CD4-positive, alpha-beta T cell treated with Interleukin-6 for 4 hours (primary cell): ENCODE results near the gene LELP1.
"Not testable (repeated sequence)": the region's sequence is repeated elsewhere in the genome, so short reads cannot be mapped to it uniquely, and the experiment has no call there.

Experiments used
- DNase-seq: peaks from one replicate; pipeline ENCODE4 v3.0.0-alpha.2; 2020; ENCODE audit warnings: mixed read lengths

Gene LELP1

DNA sequence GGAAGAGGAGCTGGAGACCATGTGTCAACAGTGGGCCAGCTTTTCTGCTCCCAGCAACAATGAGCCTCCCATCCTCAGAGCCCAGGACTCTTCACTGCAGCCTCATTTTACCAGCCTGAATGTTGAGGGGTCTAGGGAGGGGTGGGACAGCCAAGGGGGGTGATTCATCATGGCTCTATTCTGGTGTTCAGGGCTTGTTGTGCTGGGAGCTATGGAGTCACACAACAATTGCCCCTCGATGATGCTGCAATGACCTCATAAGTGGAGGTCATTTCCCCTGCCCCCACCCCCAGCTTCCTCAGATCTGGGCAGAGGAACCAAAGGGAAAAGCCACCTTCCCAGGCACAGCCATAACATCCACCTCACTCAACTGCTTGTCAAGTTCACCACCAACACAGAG, at the start of gene LELP1:
TSS of gene LELP1 (plus strand) at position 301 of the 400 bp plus-strand sequence. CDS start 1,278 bp downstream, outside the sequence.
- DNase-seq = no peak

- DNase-seq = no peak
Observed at GRCh38 chr1:153155541-153155940, 47.7 kb upstream of the LELP1 start.

- no peak for DNase-seq
Observed at GRCh38 chr1:153168686-153169085, 34.5 kb upstream of the LELP1 start.

GRCh38 chr1:153174624-153175023, 28.6 kb upstream of the LELP1 start:
- no peak for DNase-seq

- no peak for DNase-seq
Observed at GRCh38 chr1:153178922-153179321, 24.3 kb upstream of the LELP1 start.

DNA sequence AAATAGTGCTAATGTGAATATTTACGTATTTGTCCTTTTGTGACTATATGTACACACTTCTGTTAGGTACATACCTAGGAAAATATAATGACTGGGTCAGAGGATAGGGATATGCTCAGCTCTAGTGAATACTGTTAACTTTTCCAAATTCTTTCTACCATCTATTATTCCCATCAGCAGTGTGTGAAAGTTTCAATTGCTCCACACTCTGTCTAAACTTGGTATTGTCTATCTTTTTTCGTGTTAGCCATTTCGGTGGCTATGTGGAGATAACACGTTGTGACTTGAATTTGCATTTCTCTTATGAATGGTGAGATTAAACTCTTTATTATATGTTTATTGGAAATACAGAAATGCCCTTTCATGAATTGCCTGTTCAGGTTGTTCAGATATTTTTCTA, 22.7 kb upstream of the LELP1 start:
- DNase-seq = no peak

GRCh38 chr1:153188301-153188700, 14.9 kb upstream of the LELP1 start:
- DNase-seq = not testable (repeated sequence)

DNA sequence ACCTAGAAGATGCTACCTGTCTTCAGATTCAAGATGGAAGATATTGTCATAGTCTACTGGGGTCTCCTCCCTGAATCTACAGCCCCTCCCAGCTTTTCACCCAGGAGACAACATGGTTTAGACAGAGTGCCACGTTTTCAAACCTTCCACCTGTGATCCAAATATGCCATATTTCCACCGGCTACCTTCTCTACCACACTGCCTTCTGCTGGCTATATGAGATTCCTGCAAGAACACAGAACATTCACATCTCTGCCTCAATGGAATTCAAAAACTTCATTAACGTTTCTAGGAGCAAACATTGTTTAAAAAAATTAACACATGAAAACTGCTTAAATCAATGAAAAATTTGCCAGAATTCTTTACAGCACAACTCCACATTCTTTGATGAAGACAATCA, 12.9 kb upstream of the LELP1 start:
- DNase-seq = no peak

GRCh38 chr1:153192697-153193096, 10.5 kb upstream of the LELP1 start:
- DNase-seq = no peak

GRCh38 chr1:153194331-153195050, 8.7 kb upstream of the LELP1 start:
- no peak for DNase-seq

GRCh38 chr1:153195216-153195615, 8.0 kb upstream of the LELP1 start:
- DNase-seq = no peak

- no peak for DNase-seq
Observed at GRCh38 chr1:153202006-153202405, 1.2 kb upstream of the LELP1 start.

- no peak for DNase-seq
Observed at GRCh38 chr1:153206631-153207030, 3.4 kb downstream of the LELP1 start.

DNA sequence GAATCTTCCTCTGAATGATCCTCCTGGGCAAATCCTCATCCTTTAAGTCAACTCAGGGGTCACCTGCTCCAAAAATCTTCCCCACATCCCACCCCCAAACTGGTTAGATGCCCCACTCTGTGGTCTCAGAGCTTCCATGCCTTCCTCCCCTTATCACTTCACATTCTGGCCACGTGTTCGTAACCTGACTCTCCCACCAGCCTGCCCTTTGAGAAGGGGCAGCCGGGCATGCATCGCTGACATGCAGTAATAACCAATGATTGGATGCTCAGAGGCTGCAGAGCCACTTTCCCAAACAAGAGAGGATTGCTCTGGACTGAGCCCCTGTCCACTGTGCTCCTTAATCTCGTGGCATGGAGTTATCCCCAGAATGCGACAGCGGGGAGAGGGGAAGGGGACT, 7.0 kb downstream of the LELP1 start:
- no peak for DNase-seq

DNA sequence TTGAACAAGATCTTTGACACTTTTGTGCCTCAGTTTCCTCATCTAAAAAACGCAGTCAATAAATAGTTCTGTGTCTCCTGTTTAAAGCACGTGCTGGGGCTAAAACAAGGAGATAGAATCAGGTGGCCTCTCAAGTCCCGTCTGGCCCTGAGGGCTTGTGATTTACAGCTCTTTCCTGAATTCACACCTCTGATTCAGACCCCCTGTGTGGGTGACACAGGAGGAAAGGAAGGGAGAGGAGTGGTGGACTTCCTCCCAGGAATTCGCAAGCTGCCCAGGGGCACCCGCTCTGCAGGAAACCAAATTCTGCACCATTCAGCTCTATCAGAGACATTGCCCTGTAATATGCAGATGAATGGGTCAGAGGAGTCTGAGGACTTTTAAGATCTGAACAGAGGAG, 9.0 kb downstream of the LELP1 start:
- no peak for DNase-seq

DNA sequence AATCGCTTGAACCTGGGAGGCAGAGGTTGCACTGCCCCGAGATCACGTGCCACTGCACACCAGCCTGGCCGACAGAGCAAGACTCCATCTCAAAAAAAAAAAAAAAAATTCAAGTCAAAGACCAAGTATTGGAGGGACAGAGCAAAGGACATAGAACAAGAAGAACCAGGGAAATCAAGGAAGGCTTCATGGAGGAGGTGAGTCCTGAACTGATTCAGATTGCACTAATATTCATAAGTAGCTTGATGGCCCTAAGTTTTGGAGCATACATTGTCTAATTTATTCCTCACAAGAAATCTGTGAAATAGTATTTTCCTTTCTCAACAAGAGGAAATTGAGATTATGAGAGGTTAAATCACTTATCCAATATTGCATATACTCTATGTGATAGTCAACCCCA, 10.3 kb downstream of the LELP1 start:
- no peak for DNase-seq

DNA sequence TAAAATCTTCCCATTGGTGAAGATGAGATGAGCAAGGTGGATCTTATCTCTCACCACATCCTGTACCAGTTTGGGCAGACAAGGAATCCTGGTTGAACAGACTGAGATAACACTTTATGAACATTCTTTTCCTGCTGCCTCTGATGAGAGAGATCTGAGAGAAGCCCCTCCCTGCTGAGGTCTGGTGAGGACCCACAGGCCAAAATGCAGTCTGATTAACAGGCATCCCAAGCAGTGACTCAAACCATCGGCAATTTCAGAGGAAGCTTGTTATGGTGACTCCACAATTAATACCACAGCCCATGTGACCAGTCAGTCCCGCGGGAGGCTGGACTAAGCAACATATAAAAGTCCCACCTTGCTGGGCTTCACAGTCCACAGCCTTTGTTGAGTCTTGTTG, 14.0 kb downstream of the LELP1 start, which contains the start of gene PRR9:
TSS of gene PRR9 (plus strand) at position 373 of the 400 bp plus-strand sequence. CDS start 561 bp downstream, outside the sequence.
- no peak for DNase-seq

DNA sequence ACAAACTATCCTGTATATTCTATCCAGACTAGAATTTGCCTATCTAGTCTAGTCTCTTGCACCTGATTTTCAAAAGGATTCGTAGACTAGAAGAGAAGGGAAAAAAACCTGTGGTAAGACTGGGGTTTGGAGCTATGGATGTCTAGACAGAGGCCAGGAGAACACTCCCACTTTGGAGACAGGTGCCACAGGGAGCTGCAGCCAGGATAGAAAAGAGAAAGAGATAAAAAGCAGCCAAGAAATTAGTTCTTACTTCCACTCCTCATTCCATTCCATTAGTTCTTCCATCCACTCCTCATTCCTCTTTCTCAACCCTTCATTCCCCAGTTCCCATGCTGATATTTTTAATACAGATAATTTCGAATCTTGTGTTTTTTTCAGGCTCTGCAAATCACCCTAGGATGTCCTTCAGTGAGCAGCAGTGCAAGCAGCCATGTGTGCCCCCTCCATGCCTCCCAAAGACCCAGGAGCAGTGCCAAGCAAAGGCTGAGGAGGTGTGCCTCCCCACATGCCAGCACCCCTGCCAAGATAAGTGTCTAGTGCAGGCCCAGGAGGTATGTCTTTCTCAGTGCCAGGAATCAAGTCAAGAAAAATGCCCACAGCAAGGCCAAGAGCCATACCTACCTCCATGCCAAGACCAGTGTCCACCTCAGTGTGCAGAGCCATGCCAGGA, 14.7 kb downstream of the LELP1 start:
- no peak for DNase-seq

GRCh38 chr1:153220606-153221303, 17.5 kb downstream of the LELP1 start:
- DNase-seq = no peak

DNA sequence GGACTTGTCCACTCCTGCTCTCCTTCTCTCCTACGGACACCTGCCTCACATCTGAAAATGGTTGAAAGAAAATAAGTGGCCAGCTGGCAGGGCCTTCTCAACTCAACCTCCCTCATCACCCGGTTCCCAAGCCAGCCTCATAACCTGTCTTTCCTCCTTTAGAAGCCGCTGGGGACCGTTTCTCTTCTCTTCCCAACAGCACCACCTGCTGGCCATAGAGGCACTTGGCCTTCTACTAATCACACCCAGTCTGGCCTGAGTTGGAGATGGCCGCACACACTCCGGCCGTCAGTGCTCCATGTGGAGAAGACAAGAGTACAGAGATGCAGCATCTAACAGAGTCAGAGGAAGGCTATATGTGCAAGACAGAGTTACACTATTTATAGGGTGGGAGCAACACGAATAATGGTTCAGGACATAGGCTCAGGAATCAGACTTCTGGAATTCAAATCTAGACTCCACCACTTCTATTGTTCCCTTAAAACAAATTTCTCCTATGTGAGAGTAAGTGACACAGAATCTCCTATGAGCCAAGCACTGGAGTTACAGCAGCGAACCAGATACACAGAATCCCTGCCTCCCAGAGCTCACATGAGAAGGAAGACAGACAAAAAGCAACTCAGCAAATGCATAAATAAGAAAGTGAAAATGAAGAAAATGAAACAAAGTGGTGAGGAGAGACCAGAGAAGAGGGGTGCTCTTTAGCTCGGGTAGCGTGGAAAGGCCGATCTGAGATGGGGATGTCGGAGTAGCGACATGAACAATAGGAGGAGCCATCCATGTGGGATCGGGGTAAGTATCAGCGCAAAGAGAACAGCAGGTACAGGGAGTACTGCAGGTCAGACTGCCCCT, 20.0 kb downstream of the LELP1 start:
- peak; percentile 29 for DNase-seq

- DNase-seq = no peak
Observed at GRCh38 chr1:153227810-153228209, 24.6 kb downstream of the LELP1 start.

- DNase-seq = no peak
Observed at GRCh38 chr1:153228491-153228890, 25.3 kb downstream of the LELP1 start.
